Urothelium cell line (cell line): Measurements from ENCODE around the gene PSME4.
"Not testable (repeated sequence)": the region's sequence is repeated elsewhere in the genome, so short reads cannot be mapped to it uniquely, and the experiment has no call there.

Source experiments
- DNase-seq: peaks from one replicate; pipeline ENCODE4 v3.0.0; 2011; ENCODE audit warnings: low spot score, mixed read lengths
- FAIRE-seq: peaks from 2 replicates; lab custom pipeline; 2011; peaks lifted over from hg19 to GRCh38; lab: Jason Lieb, UNC

PSME4 gene

GRCh38 chr2:53851052-53851757 is 119.6 kb downstream of the PSME4 start:
- DNase-seq: not testable (repeated sequence)

GRCh38 chr2:53848062-53848461 is 122.7 kb downstream of the PSME4 start:
- FAIRE-seq (no peak), DNase-seq (no peak)

More at GRCh38 chr2:53851052-53851757, 119.6 kb downstream of the PSME4 start:
- FAIRE-seq: not testable (repeated sequence)

- FAIRE-seq: no peak
- no peak for DNase-seq
These were observed 127.2 kb downstream of the PSME4 start for GRCh38 chr2:53843595-53843994.

GRCh38 chr2:53842891-53843290 is 127.9 kb downstream of the PSME4 start:
- DNase-seq: no peak
- no peak for FAIRE-seq

GRCh38 chr2:53841651-53842050 is 129.1 kb downstream of the PSME4 start:
- not testable (repeated sequence) for FAIRE-seq, DNase-seq

GRCh38 chr2:53840580-53840979 is 130.2 kb downstream of the PSME4 start:
- FAIRE-seq (no peak), DNase-seq (no peak)

GRCh38 chr2:53829980-53830290 is 140.9 kb downstream of the PSME4 start:
- FAIRE-seq: not testable (repeated sequence)

GRCh38 chr2:53829273-53829979 is 141.4 kb downstream of the PSME4 start:
- FAIRE-seq: no peak
- no peak for DNase-seq

More at GRCh38 chr2:53829980-53830290, 140.9 kb downstream of the PSME4 start:
- not testable (repeated sequence) for DNase-seq

- DNase-seq (no peak), FAIRE-seq (no peak)
These were observed 142.5 kb downstream of the PSME4 start for GRCh38 chr2:53828331-53828730.

- no peak for DNase-seq
- no peak for FAIRE-seq
These were observed 143.2 kb downstream of the PSME4 start for GRCh38 chr2:53827398-53828175.

- FAIRE-seq (no peak), DNase-seq (no peak)
These were observed 144.0 kb downstream of the PSME4 start for GRCh38 chr2:53826587-53827397.

- DNase-seq (no peak), FAIRE-seq (no peak)
These were observed 144.8 kb downstream of the PSME4 start for GRCh38 chr2:53826030-53826410.

GRCh38 chr2:53823639-53824038 is 147.2 kb downstream of the PSME4 start:
- DNase-seq, FAIRE-seq: not testable (repeated sequence)

GRCh38 chr2:53821810-53822209 is 149.0 kb downstream of the PSME4 start:
- FAIRE-seq (no peak), DNase-seq (no peak)

- DNase-seq: no peak
- no peak for FAIRE-seq
These were observed 150.1 kb downstream of the PSME4 start for GRCh38 chr2:53820711-53821110.

GRCh38 chr2:53820048-53820447 is 150.7 kb downstream of the PSME4 start:
- DNase-seq (no peak), FAIRE-seq (no peak)

GRCh38 chr2:53819634-53820033 is 151.2 kb downstream of the PSME4 start:
- no peak for FAIRE-seq
- DNase-seq: no peak

- FAIRE-seq (no peak), DNase-seq (no peak)
These were observed 151.8 kb downstream of the PSME4 start for GRCh38 chr2:53818854-53819435.
